ENCODE measurements around the gene ERI2.

Gene ERI2

DNA sequence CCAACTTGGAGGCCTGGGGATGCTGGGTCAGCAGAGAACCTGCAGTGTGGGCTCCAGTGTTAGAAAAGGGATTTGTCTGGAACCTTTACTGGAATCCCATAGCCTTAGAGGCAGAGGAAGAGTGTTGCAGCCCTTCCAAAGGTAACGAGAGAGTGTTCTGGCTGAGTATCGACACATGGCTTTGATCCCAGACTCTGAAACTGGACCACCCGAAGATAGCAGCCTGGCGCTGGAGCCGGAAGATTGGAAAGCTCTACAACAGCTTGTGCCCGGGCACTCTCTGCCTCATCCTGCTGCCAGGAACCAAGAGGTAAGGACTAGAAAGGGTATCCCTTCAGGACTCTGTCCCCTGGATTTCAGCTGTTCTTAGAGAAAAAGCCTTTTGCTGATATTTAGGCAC lies 39.8 kb upstream of the ERI2 start:
- H3K4me3 ChIP-seq (ENCODE audit: insufficient read depth, low read depth, low read length) = no peak overlapping the region
- no peaks in the 10 kb centered on the region for H3K36me3 ChIP-seq (ENCODE audit: control insufficient read depth, insufficient read depth, low read length)
- H3K27me3 ChIP-seq (ENCODE audit: control insufficient read depth, insufficient read depth, low read length, poor library complexity, severe bottlenecking) = no peaks in the 10 kb centered on the region
- 94 to 99% methylated on average over 6 of the region's 6 CpGs for WGBS, 2 experiments
- no peaks in the 10 kb centered on the region for H3K9me3 ChIP-seq (ENCODE audit: control insufficient read depth, low read length)
- no peak overlapping the region for H3K27ac ChIP-seq (ENCODE audit: insufficient read depth, low read depth, low read length, poor library complexity, severe bottlenecking)
- no peaks in the 10 kb centered on the region for H3K4me1 ChIP-seq (ENCODE audit: control insufficient read depth, insufficient read depth, low read length)

DNA sequence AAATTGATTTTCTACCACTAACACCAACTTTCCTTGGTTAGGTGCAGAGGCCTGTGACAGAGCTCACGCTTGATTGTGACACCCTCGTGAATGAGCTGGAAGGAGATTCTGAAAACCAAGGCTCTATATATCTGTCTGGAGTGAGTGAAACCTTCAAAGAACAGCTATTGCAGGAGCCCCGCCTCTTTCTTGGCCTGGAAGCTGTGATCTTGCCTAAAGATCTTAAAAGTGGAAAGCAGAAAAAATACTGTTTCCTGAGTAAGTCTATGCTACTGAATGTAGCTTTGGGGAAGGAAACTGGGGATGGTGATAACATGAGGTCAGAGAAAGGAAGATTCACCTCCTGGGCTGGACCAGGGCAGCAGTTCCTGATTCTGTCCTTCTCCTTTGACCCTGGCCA lies 38.3 kb upstream of the ERI2 start:
- Histone ChIP-seq H3K27me3 (ENCODE audit: control insufficient read depth, insufficient read depth, low read length, poor library complexity, severe bottlenecking) (no peaks in the 10 kb centered on the region), H3K9me3 (ENCODE audit: control insufficient read depth, low read length) (no peaks in the 10 kb centered on the region), H3K4me1 (ENCODE audit: control insufficient read depth, insufficient read depth, low read length) (no peaks in the 10 kb centered on the region), H3K27ac (ENCODE audit: insufficient read depth, low read depth, low read length, poor library complexity, severe bottlenecking) (no peak overlapping the region), H3K4me3 (ENCODE audit: insufficient read depth, low read depth, low read length) (no peak overlapping the region), H3K36me3 (ENCODE audit: control insufficient read depth, insufficient read depth, low read length) (no peaks in the 10 kb centered on the region)
- WGBS, 2 experiments = 92 to 93% methylated on average over 3 of the region's 3 CpGs

DNA sequence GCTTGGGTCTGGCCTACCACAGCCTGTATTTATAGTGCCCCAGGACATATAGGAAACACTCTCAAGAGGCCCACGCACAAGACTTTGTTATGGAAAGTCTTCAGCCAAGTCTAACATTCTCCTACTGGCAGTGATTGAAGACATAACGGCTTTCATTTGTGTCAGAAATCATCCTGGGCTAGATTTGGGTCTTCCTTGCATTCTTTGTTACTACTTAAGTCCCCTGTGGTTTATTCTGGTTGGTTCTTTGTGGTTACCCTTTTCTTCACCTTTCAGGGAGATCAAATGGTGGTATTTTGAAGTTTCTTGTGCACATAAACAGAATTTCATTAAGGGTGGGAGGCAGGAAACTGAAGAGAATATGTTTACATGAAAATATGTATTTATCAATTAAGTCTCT lies 37.8 kb upstream of the ERI2 start:
- Histone ChIP-seq H3K36me3 (ENCODE audit: control insufficient read depth, insufficient read depth, low read length) (no peaks in the 10 kb centered on the region), H3K9me3 (ENCODE audit: control insufficient read depth, low read length) (no peaks in the 10 kb centered on the region), H3K4me3 (ENCODE audit: insufficient read depth, low read depth, low read length) (no peak overlapping the region), H3K27ac (ENCODE audit: insufficient read depth, low read depth, low read length, poor library complexity, severe bottlenecking) (no peak overlapping the region), H3K4me1 (ENCODE audit: control insufficient read depth, insufficient read depth, low read length) (no peaks in the 10 kb centered on the region), H3K27me3 (ENCODE audit: control insufficient read depth, insufficient read depth, low read length, poor library complexity, severe bottlenecking) (no peaks in the 10 kb centered on the region)
- 74 to 78% methylated on average over 2 of the region's 2 CpGs for WGBS, 2 experiments

DNA sequence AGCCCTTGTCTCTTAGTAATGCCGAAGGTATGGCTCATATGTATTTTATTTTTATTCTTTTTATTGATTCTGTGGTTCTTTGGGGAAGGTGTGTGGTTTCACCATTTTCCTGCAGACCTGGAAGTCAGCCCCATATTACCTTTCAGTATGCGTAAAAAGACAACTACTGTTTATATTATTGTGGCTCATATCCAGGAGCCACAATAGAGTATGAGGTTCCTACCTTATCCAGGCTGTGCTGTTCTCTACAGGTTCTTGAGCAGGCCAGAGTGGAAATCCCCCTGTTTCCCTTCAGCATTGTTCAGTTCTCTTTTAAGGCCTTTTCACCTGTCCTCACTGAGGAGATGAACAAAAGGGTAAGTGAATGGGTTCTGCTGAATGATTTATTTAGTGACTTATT lies 33.2 kb upstream of the ERI2 start:
- WGBS, 2 experiments = 100% methylated on average over 2 of the region's 2 CpGs; no CpG with 5 or more reads in 1 of the 2 experiments
- H3K4me1 ChIP-seq (ENCODE audit: control insufficient read depth, insufficient read depth, low read length) = no peaks in the 10 kb centered on the region
- H3K4me3 ChIP-seq (ENCODE audit: insufficient read depth, low read depth, low read length) = no peak overlapping the region
- no peaks in the 10 kb centered on the region for H3K9me3 ChIP-seq (ENCODE audit: control insufficient read depth, low read length)
- no peak overlapping the region for H3K27ac ChIP-seq (ENCODE audit: insufficient read depth, low read depth, low read length, poor library complexity, severe bottlenecking)
- H3K27me3 ChIP-seq (ENCODE audit: control insufficient read depth, insufficient read depth, low read length, poor library complexity, severe bottlenecking) = no peaks in the 10 kb centered on the region
- H3K36me3 ChIP-seq (ENCODE audit: control insufficient read depth, insufficient read depth, low read length) = peaks cover 13% of the 10 kb centered on the region

DNA sequence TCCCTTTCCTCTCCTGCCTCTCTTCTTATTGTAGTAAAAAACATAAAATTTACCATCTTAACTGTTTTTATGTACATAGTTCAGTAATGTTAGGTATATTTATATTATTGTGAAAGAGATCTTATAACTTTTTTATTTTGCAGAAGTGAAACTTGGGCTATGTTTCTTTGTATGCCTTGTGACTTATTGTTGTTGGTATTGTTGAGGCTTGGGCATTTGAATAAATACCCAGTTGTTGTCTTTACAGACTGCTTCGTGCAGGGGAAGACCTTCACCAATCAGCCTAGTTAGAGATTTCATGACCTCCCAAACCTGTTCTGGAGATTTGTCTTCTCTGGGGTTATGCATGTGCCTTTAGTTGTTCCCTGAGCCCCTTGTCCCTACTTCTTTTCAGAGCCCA lies 32.0 kb upstream of the ERI2 start:
- Histone ChIP-seq H3K27me3 (ENCODE audit: control insufficient read depth, insufficient read depth, low read length, poor library complexity, severe bottlenecking) (no peaks in the 10 kb centered on the region), H3K27ac (ENCODE audit: insufficient read depth, low read depth, low read length, poor library complexity, severe bottlenecking) (no peak overlapping the region), H3K4me1 (ENCODE audit: control insufficient read depth, insufficient read depth, low read length) (no peaks in the 10 kb centered on the region), H3K4me3 (ENCODE audit: insufficient read depth, low read depth, low read length) (no peak overlapping the region), H3K36me3 (ENCODE audit: control insufficient read depth, insufficient read depth, low read length) (peaks cover 13% of the 10 kb centered on the region), H3K9me3 (ENCODE audit: control insufficient read depth, low read length) (no peaks in the 10 kb centered on the region)
- 83 to 93% methylated on average over 1 of the region's 1 CpG for WGBS, 2 experiments

DNA sequence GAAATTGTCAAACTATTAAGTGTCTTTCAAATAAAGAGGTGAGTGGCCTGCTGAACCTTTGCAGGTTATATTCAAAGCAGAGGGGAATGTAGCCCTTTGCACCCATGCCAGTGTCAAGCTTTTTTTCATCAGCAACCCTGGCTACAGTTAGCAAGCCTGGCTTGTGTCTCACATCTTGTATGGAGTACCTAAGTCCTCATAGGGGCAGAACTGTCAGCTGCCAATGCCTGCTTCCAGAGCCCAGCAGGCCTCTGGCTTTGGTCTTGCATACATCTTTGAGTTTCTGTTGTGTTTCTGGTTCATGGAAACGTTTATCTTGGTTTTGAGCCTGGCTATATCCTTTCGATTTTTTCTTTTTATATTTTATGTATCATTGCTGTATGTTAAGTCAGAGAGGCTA lies 26.8 kb upstream of the ERI2 start:
- no peaks in the 10 kb centered on the region for H3K9me3 ChIP-seq (ENCODE audit: control insufficient read depth, low read length)
- peaks cover 15% of the 10 kb centered on the region for H3K36me3 ChIP-seq (ENCODE audit: control insufficient read depth, insufficient read depth, low read length)
- no peaks in the 10 kb centered on the region for H3K4me1 ChIP-seq (ENCODE audit: control insufficient read depth, insufficient read depth, low read length)
- 77% methylated on average over 1 of the region's 2 CpGs; no CpG with 5 or more reads in 1 of the 2 experiments for WGBS, 2 experiments
- no peak overlapping the region for H3K27ac ChIP-seq (ENCODE audit: insufficient read depth, low read depth, low read length, poor library complexity, severe bottlenecking)
- H3K27me3 ChIP-seq (ENCODE audit: control insufficient read depth, insufficient read depth, low read length, poor library complexity, severe bottlenecking) = no peaks in the 10 kb centered on the region
- no peak overlapping the region for H3K4me3 ChIP-seq (ENCODE audit: insufficient read depth, low read depth, low read length)

DNA sequence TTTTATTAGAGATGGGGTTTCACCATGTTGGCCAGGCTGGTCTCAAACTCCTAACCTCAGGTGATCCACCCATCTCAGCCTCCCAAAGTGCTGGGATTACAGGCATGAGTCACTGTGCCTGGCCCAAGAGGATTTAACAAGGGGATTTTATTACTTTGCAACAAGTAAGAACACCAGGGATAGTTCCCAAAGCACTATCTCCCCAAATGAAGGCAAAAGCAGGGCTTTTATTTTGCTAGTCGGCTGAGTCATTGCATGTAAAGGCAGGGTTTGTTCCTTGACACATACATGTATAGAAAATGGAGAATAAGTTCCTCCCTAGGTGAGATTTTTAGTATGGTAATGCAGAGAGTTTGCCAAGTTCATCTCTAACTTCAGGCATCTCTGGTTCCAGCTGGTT lies 24.1 kb upstream of the ERI2 start:
- Histone ChIP-seq H3K36me3 (ENCODE audit: control insufficient read depth, insufficient read depth, low read length) (peaks cover 9% of the 10 kb centered on the region), H3K27ac (ENCODE audit: insufficient read depth, low read depth, low read length, poor library complexity, severe bottlenecking) (no peak overlapping the region), H3K27me3 (ENCODE audit: control insufficient read depth, insufficient read depth, low read length, poor library complexity, severe bottlenecking) (no peaks in the 10 kb centered on the region), H3K4me3 (ENCODE audit: insufficient read depth, low read depth, low read length) (no peak overlapping the region), H3K4me1 (ENCODE audit: control insufficient read depth, insufficient read depth, low read length) (no peaks in the 10 kb centered on the region), H3K9me3 (ENCODE audit: control insufficient read depth, low read length) (no peaks in the 10 kb centered on the region)
- 95 to 100% methylated on average over 1 of the region's 1 CpG for whole genome bisulfite sequencing, 2 experiments

DNA sequence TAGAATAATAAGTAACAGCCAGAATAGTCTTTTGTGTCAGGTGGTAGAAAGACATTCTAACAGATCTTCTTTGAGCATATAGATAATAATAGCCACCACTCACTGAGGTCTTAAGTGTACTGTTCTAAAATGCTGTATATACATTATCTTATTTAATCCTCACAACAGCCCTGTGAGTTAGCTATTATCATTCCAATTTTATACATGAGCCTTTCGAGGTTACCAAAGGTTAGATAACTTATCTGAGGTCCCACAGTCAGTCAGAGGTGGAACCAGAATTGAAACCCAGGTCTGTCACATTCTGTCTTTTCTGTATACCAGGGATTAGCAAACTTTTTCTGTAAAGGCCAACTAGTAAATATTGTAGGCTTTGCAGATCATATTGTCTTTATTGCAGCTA lies 23.3 kb upstream of the ERI2 start:
- Histone ChIP-seq H3K36me3 (ENCODE audit: control insufficient read depth, insufficient read depth, low read length) (peaks cover 9% of the 10 kb centered on the region), H3K4me1 (ENCODE audit: control insufficient read depth, insufficient read depth, low read length) (no peaks in the 10 kb centered on the region), H3K9me3 (ENCODE audit: control insufficient read depth, low read length) (no peaks in the 10 kb centered on the region), H3K27ac (ENCODE audit: insufficient read depth, low read depth, low read length, poor library complexity, severe bottlenecking) (no peak overlapping the region), H3K4me3 (ENCODE audit: insufficient read depth, low read depth, low read length) (no peak overlapping the region), H3K27me3 (ENCODE audit: control insufficient read depth, insufficient read depth, low read length, poor library complexity, severe bottlenecking) (no peaks in the 10 kb centered on the region)
- 93 to 95% methylated on average over 1 of the region's 1 CpG for WGBS, 2 experiments

DNA sequence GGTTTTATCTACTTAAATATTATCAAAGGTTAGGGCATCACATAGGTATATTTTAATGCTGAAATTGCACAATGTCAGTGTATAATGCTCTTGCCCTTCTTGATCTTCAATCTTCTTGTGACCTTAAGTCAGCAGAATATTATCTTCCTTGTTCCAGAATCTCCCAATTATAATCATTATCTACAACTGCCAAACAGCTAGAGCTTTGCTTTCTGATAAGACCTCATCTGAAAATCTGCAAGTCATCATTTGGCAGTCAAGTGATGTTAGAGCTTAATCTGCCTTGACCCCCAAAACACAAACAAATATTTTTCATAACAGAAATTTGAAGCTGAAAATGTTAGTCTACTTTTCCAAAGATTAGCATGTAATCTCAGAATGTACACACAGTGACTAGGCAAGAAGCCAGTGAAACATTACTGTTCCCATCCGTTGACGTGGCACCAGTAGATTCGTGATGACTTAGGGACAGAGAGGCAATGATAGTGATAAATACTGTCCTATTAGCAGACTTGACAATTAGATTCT lies 19.8 kb upstream of the ERI2 start:
- Histone ChIP-seq H3K27me3 (ENCODE audit: control insufficient read depth, insufficient read depth, low read length, poor library complexity, severe bottlenecking) (no peaks in the 10 kb centered on the region), H3K4me1 (ENCODE audit: control insufficient read depth, insufficient read depth, low read length) (no peaks in the 10 kb centered on the region), H3K4me3 (ENCODE audit: insufficient read depth, low read depth, low read length) (no peak overlapping the region), H3K27ac (ENCODE audit: insufficient read depth, low read depth, low read length, poor library complexity, severe bottlenecking) (no peak overlapping the region), H3K36me3 (ENCODE audit: control insufficient read depth, insufficient read depth, low read length) (peaks cover 17% of the 10 kb centered on the region), H3K9me3 (ENCODE audit: control insufficient read depth, low read length) (no peaks in the 10 kb centered on the region)
- 94 to 99% methylated on average over 3 of the region's 3 CpGs for whole genome bisulfite sequencing, 2 experiments

DNA sequence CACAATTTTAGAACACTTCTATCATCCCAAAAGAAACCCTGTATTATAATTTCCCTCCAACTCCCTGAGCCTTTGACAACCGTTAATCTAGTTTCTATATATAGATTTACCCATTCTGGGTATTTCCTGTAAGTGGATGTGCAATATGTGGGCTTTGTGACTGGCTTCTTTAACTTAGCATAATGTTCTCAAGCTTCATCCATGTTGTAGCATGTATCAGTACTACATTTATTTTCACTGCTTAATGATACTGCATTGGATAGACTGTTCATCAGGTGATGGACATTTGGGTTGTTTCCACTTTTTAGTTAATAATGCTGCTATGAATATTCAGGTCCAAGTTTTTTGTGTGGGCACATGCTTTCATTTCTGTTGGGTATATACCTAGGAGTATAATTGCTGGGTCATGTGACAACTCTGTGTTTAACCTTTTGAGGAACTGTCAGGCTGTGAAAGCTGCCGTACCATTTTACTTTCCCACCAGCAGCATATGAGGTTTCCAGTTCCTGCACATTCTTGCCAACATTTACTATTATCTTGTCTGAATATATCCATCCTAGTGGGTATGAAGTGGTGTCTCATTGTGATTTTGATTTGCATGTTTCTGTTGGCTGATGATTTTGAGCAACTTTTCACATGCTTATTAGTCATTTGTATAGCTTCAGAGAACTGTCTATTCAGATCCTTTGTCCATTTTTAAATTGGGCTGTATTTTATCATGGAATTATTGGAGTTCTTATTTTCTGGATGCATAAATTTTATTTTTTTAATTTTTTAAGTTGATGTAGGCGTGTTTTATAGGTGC lies 16.5 kb upstream of the ERI2 start:
- WGBS, 2 experiments = 87 to 93% methylated on average over 2 to 3 of the region's 3 CpGs
- H3K4me1 ChIP-seq (ENCODE audit: control insufficient read depth, insufficient read depth, low read length) = no peaks in the 10 kb centered on the region
- H3K4me3 ChIP-seq (ENCODE audit: insufficient read depth, low read depth, low read length) = no peak overlapping the region
- peaks cover 15% of the 10 kb centered on the region for H3K36me3 ChIP-seq (ENCODE audit: control insufficient read depth, insufficient read depth, low read length)
- no peak overlapping the region for H3K27ac ChIP-seq (ENCODE audit: insufficient read depth, low read depth, low read length, poor library complexity, severe bottlenecking)
- no peaks in the 10 kb centered on the region for H3K9me3 ChIP-seq (ENCODE audit: control insufficient read depth, low read length)
- H3K27me3 ChIP-seq (ENCODE audit: control insufficient read depth, insufficient read depth, low read length, poor library complexity, severe bottlenecking) = no peaks in the 10 kb centered on the region
